SK-N-SH (cell line): ENCODE data around the gene TSHZ2. TPM values are rescaled to one million over a fixed set of nuclear protein-coding genes. Genes with fewer than 3 reads are reported as not detected.

Source experiments
- CTCF ChIA-PET: fragments of 300-600, 350-600 bp; formaldehyde crosslinking; extraction: SDS; loops from one replicate; lab custom pipeline; 2021; lab: Yijun Ruan, JAX
- POLR2A ChIA-PET: fragments of 350-600 bp; sonication (Branson Sonifier 250); formaldehyde crosslinking; extraction: SDS; loops from one replicate; lab custom pipeline; 2020; ENCODE audit warnings: antibody characterized with exemption, inconsistent platforms; lab: Yijun Ruan, JAX
- DNase-seq: peaks from one replicate; pipeline ENCODE4 v3.0.0; 2012
- H2AFZ ChIP-seq: fragments of 200-600 bp; sonication (generic); 2 replicates; pipeline ENCODE4 v1.8.1; 2016; ENCODE audit warnings: antibody characterized with exemption, mild to moderate bottlenecking, low read depth
- H3F3A ChIP-seq: fragments of 200-600 bp; sonication (generic); replicated peaks from 2 replicates; pipeline ENCODE3; 2016; ENCODE audit warnings: antibody characterized with exemption, mild to moderate bottlenecking; ENCODE audit not compliant: insufficient read depth
- H3K27ac ChIP-seq, 2 experiments: fragments of 200-500 bp in 1 of 2; fragments of 200-600 bp in 1 of 2; sonication (Bioruptor generic) in 1 of 2; sonication (generic), shearing (Covaris generic) in 1 of 2; 2 replicates each; pipeline versions ENCODE4 v1.5.1 to v1.6.1; 2014 to 2016; ENCODE audit warnings: low read depth in 2 of 2, inconsistent platforms in 1 of 2, low read length in 1 of 2, mild to moderate bottlenecking in 1 of 2, mixed read lengths in 1 of 2
- H3K27me3 ChIP-seq: fragments of 200-600 bp; sonication (generic), shearing (Covaris generic); 2 replicates; pipeline ENCODE4 v1.6.1; 2016; ENCODE audit warnings: mixed run types; ENCODE audit not compliant: insufficient read depth
- H3K36me3 ChIP-seq, 2 experiments: fragments of 200-500 bp in 1 of 2; fragments of 200-600 bp in 1 of 2; sonication (Bioruptor generic) in 1 of 2; sonication (generic) in 1 of 2; replicated peaks in 1 of 2; 2 replicates each; pipeline versions ENCODE3 to v1.5.1; 2014 to 2016; ENCODE audit warnings: low read length in 1 of 2, mild to moderate bottlenecking in 1 of 2; ENCODE audit not compliant: insufficient read depth in 2 of 2, control insufficient read depth in 1 of 2
- H3K4me1 ChIP-seq, 2 experiments: fragments of 200-500 bp in 1 of 2; fragments of 200-600 bp in 1 of 2; sonication (Bioruptor generic) in 1 of 2; sonication (generic), shearing (Covaris generic) in 1 of 2; 2 replicates each; pipeline versions ENCODE4 v1.5.1 to v1.6.1; 2014 to 2016; ENCODE audit warnings: low read depth in 1 of 2, low read length in 1 of 2, mixed run types in 1 of 2; ENCODE audit not compliant: insufficient read depth in 2 of 2, control insufficient read depth in 1 of 2
- H3K4me2 ChIP-seq: fragments of 200-600 bp; sonication (generic), shearing (Covaris generic); 2 replicates; pipeline ENCODE4 v1.6.1; 2017; ENCODE audit warnings: mixed run types
- H3K4me3 ChIP-seq, 2 experiments: fragments of 200-500 bp in 1 of 2; fragments of 200-600 bp in 1 of 2; sonication (Bioruptor generic) in 1 of 2; sonication (generic), shearing (Covaris generic) in 1 of 2; 2 replicates each; pipeline versions ENCODE4 v1.5.1 to v1.8.1; 2014 to 2016; ENCODE audit warnings: low read depth in 2 of 2, inconsistent platforms in 1 of 2, low read length in 1 of 2, mild to moderate bottlenecking in 1 of 2, mixed read lengths in 1 of 2, moderate library complexity in 1 of 2
- H3K79me2 ChIP-seq: fragments of 200-600 bp; sonication (generic); 2 replicates; pipeline ENCODE4 v1.8.1; 2017; ENCODE audit warnings: mild to moderate bottlenecking; ENCODE audit not compliant: insufficient read depth
- H3K9ac ChIP-seq: fragments of 200-600 bp; sonication (generic); 2 replicates; pipeline ENCODE4 v1.6.1; 2017; ENCODE audit warnings: mixed run types
- H3K9me2 ChIP-seq: fragments of 200-600 bp; sonication (generic); 2 replicates; pipeline ENCODE4 v1.6.1; 2017; ENCODE audit warnings: mixed run types
- H3K9me3 ChIP-seq: fragments of 200-600 bp; sonication (generic); 2 replicates; pipeline ENCODE4 v1.6.1; 2017; ENCODE audit warnings: mixed run types, mild to moderate bottlenecking, moderate library complexity
- H4K20me1 ChIP-seq: fragments of 200-600 bp; sonication (generic); 2 replicates; pipeline ENCODE4 v1.6.1; 2017; ENCODE audit warnings: mild to moderate bottlenecking, mixed run types; ENCODE audit not compliant: insufficient read depth
- CTCF ChIP-seq: fragments of 200-600 bp; sonication (generic); IDR thresholded peaks from 2 replicates; pipeline ENCODE4 v1.6.1; 2017; ENCODE audit warnings: antibody characterized with exemption, mild to moderate bottlenecking, moderate library complexity
- FOSL2 ChIP-seq: IDR thresholded peaks from 2 replicates; pipeline ENCODE4 v1.4.0; 2012; ENCODE audit warnings: low read depth, mild to moderate bottlenecking, moderate library complexity, borderline replicate concordance
- GATA2 ChIP-seq: sonication (generic); formaldehyde crosslinking; IDR thresholded peaks from 2 replicates; pipeline ENCODE4 v1.5.0; 2020; ENCODE audit warnings: mild to moderate bottlenecking, missing genetic modification reagents
- IRF3 ChIP-seq: fragments of 150-350 bp; IDR thresholded peaks from 2 replicates; pipeline ENCODE4 v1.6.1; 2016; ENCODE audit warnings: mild to moderate bottlenecking, low read depth, low read length
- MEF2A ChIP-seq: IDR thresholded peaks from 2 replicates; pipeline ENCODE4 v1.4.0; 2012; ENCODE audit warnings: low read depth, borderline replicate concordance
- MXI1 ChIP-seq: IDR thresholded peaks from 2 replicates; pipeline ENCODE4 v1.6.1; 2012; ENCODE audit warnings: mild to moderate bottlenecking, low read depth, low read length, improper control_type of control experiment
- PBX3 ChIP-seq: IDR thresholded peaks from 2 replicates; pipeline ENCODE4; 2012
- POLR2AphosphoS5 ChIP-seq: IDR thresholded peaks from 2 replicates; pipeline ENCODE4 v1.6.1; 2012; ENCODE audit warnings: low read depth, low read length
- RAD21 ChIP-seq: IDR thresholded peaks from 2 replicates; pipeline ENCODE4 v1.6.1; 2012; ENCODE audit warnings: mild to moderate bottlenecking, low read length
- TAF1 ChIP-seq: IDR thresholded peaks from 2 replicates; pipeline ENCODE4 v1.6.1; 2012; ENCODE audit warnings: low read depth, mild to moderate bottlenecking, low read length, moderate library complexity, borderline replicate concordance
- TEAD4 ChIP-seq: IDR thresholded peaks from 2 replicates; pipeline ENCODE4 v1.4.0; 2012; ENCODE audit warnings: mild to moderate bottlenecking, borderline replicate concordance; ENCODE audit not compliant: insufficient read depth
- USF1 ChIP-seq: IDR thresholded peaks from 2 replicates; pipeline ENCODE4 v1.4.0; 2012; ENCODE audit warnings: low read depth, borderline replicate concordance
- USF2 ChIP-seq: fragments of 150-350 bp; IDR thresholded peaks from 2 replicates; pipeline ENCODE4 v1.6.1; 2017; ENCODE audit warnings: antibody characterized with exemption, low read length, low read depth, borderline replicate concordance
- WGBS: methylation state at CpG from one replicate; pipeline ENCODE4 v1.1.6; 2017; ENCODE audit warnings: low lambda C conversion rate; 5-methylcytosine and 5-hydroxymethylcytosine counted together
- polyA plus RNA-seq, 3 experiments: library from polyadenylated mRNA; depleted of rRNA; stranded (reverse); fragments of >200 nt; gene quantifications; 2 replicates each; pipeline ENCODE4 v1.2.3, GENCODE V29; 2012

TSHZ2 gene
- polyA plus RNA-seq, 1 of the 3 experiments (the other 2 are of a cell fraction) = 0.13 TPM

GRCh38 chr20:53510704-53511103, 538.5 kb downstream of the TSHZ2 start:
- ChIA-PET POLR2A (no interaction called here), CTCF (interaction anchor here (1.4 kb wide), 1 partner anchor 16 kb away, joined by 3 read pairs; no protein-coding TSS in a partner anchor)
- Histone ChIP-seq H4K20me1 (no peaks in the 10 kb centered on the region), H3K9me2 (no peaks in the 10 kb centered on the region), H3K27me3 (no peaks in the 10 kb centered on the region), H2AFZ (no peak overlapping the region), H3K9me3 (no peaks in the 10 kb centered on the region), H3K36me3 (no peaks in the 10 kb centered on the region), H3K9ac (no peak overlapping the region), H3K79me2 (no peaks in the 10 kb centered on the region), H3K27ac (no peak overlapping the region), H3K4me1 (no peaks in the 10 kb centered on the region), H3K4me2 (no peak overlapping the region), H3F3A (no peaks in the 10 kb centered on the region), H3K4me3 (no peak overlapping the region)
- DNase-seq = no peak
- TF ChIP-seq CTCF (no peak), PBX3 (no peak), TEAD4 (no peak)
- WGBS = 34% methylated on average over 7 of the region's 8 CpGs

GRCh38 chr20:53512076-53512475, 539.9 kb downstream of the TSHZ2 start:
- Histone ChIP-seq H3K9me2 (no peaks in the 10 kb centered on the region), H3K9me3 (no peaks in the 10 kb centered on the region), H3F3A (no peaks in the 10 kb centered on the region), H3K9ac (no peak overlapping the region), H3K27me3 (no peaks in the 10 kb centered on the region), H3K4me2 (no peak overlapping the region), H4K20me1 (no peaks in the 10 kb centered on the region), H3K4me1 (no peaks in the 10 kb centered on the region), H3K36me3 (no peaks in the 10 kb centered on the region), H3K79me2 (no peaks in the 10 kb centered on the region), H3K27ac (no peak overlapping the region), H2AFZ (no peak overlapping the region), H3K4me3 (no peak overlapping the region)
- CTCF ChIA-PET = interaction anchor here (0.7 kb wide), 1 partner anchor 313 kb away, joined by 3 read pairs; no protein-coding TSS in a partner anchor
- TF ChIP-seq FOSL2 = no peak
- no peak for TF ChIP-seq RAD21
- no peak for TF ChIP-seq IRF3
- TF ChIP-seq USF2 = no peak
- TF ChIP-seq GATA2 (CRISPR knock-in tag) = no peak
- no peak for TF ChIP-seq MXI1
- no peak for TF ChIP-seq POLR2AphosphoS5
- TF ChIP-seq USF1 = no peak
- no peak for TF ChIP-seq TEAD4
- no peak for TF ChIP-seq MEF2A
- TF ChIP-seq TAF1 = no peak
- POLR2A ChIA-PET = no interaction called here
- 75% methylated on average over 9 of the region's 9 CpGs for WGBS
- no peak for DNase-seq
